ENCODE results near the gene GJE1. TPM values are rescaled to one million over a fixed set of nuclear protein-coding genes. Genes with fewer than 3 reads are reported as not detected.
"Not testable (repeated sequence)": the region's sequence is repeated elsewhere in the genome, so short reads cannot be mapped to it uniquely, and the experiment has no call there.

GJE1 gene
- not detected for total RNA-seq

DNA sequence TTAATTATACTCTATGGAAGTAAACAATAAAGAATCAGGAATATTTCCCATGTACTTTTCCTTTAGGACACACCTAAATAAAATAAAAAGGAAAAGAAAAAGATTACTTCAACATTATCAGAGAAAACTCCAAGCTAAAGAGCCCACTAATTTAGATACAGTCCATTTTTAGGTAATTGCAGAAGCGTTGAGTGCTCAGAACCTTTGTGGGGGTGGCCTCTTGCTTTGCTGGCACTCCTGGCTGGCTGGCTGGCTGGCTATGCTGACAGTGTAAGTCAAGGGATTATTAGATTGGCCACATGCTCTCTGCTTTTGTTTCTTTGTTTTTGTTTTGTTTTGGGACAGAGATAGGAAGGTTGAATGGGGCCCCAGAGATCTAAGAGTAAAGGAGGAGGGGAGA lies at the start of gene GJE1:
Gene GJE1, plus strand, starts transcription at position 301 of the 400 bp plus-strand sequence. CDS start 234 bp downstream, outside the sequence.
- H3K4me1 Mint-ChIP-seq, result no peaks in the 10 kb centered on the region
- no peaks in the 10 kb centered on the region for H3K36me3 Mint-ChIP-seq (ENCODE audit: low read depth)
- H3K4me3 Mint-ChIP-seq, result no peak within 1 kb of the TSS
- CTCF ChIA-PET, result no interaction called here
- no peak within 1 kb of the TSS for H3K27ac Mint-ChIP-seq
- DNase-seq, result no peak
- H3K27me3 Mint-ChIP-seq, result peaks cover 23% of the 10 kb centered on the region
- POLR2A ChIA-PET, result no interaction called here
- no peaks in the 10 kb centered on the region for H3K9me3 Mint-ChIP-seq

GRCh38 chr6:142087950-142088857 lies 44.5 kb upstream of the GJE1 start:
- H3K9me3 Mint-ChIP-seq, result no peaks in the 10 kb centered on the region
- ChIA-PET POLR2A (no interaction called here), CTCF (interaction anchor here (0.7 kb wide), 1 partner anchor 132 kb away, joined by 3 read pairs; no protein-coding TSS in a partner anchor)
- H3K27me3 Mint-ChIP-seq, result peaks cover 27% of the 10 kb centered on the region
- no peaks in the 10 kb centered on the region for H3K4me1 Mint-ChIP-seq
- no peak overlapping the region for H3K4me3 Mint-ChIP-seq
- no peak for DNase-seq
- H3K27ac Mint-ChIP-seq, result no peak overlapping the region
- H3K36me3 Mint-ChIP-seq (ENCODE audit: low read depth), result no peaks in the 10 kb centered on the region

DNA sequence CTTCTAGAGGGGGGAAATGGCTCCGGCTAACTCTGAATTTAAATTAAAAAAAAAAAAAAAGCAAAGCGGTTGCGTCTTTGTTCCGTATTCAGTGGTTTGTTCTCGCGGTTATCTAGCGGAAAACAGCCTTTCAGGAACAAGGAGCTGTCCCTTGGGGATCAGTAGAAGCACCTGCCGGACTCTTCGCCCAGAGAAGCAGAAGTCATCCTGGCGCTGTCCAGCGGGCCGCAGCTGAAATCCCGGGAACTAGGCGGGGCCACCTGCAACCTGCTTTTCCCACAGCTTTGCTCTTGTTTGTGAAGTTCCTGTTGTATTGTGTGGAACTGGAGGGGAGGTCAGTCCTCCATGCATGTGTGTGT lies 43.9 kb upstream of the GJE1 start:
- Mint-ChIP-seq H3K27ac (no peak overlapping the region), H3K27me3 (peaks cover 25% of the 10 kb centered on the region), H3K9me3 (no peaks in the 10 kb centered on the region), H3K36me3 (ENCODE audit: low read depth) (no peaks in the 10 kb centered on the region), H3K4me1 (no peaks in the 10 kb centered on the region), H3K4me3 (no peak overlapping the region)
- CTCF ChIA-PET, result interaction anchor here (0.7 kb wide), 1 partner anchor 132 kb away, joined by 3 read pairs; no protein-coding TSS in a partner anchor
- POLR2A ChIA-PET, result no interaction called here
- DNase-seq, result no peak

- H3K27ac Mint-ChIP-seq; H3K27me3 Mint-ChIP-seq; DNase-seq; H3K9me3 Mint-ChIP-seq; H3K4me1 Mint-ChIP-seq; H3K36me3 Mint-ChIP-seq (ENCODE audit: low read depth); H3K4me3 Mint-ChIP-seq; POLR2A ChIA-PET; CTCF ChIA-PET: not testable (repeated sequence)
These were observed 27.9 kb upstream of the GJE1 start for GRCh38 chr6:142104820-142105219.

DNA sequence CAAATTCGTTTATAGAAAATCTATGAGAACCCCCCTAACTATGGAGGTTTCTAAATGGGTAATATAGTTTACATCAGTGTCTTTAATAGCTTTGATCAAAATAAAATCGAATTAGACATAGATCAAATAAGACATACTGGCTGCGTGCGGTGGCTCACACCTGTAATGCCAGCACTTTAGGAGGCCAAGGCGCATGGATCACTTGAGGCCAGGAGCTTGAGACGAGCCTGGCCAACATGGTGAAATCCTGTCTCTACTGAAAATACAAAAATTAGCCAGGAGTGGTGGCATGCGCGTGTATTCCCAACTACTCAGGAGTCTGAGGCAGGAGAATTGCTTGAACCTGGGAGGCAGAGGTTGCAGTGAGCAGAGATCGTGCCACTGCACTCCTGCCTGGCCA lies 21.9 kb upstream of the GJE1 start:
- DNase-seq; H3K4me1 Mint-ChIP-seq; POLR2A ChIA-PET; H3K27ac Mint-ChIP-seq; CTCF ChIA-PET; H3K9me3 Mint-ChIP-seq; H3K4me3 Mint-ChIP-seq; H3K27me3 Mint-ChIP-seq; H3K36me3 Mint-ChIP-seq (ENCODE audit: low read depth): not testable (repeated sequence)

- no peak overlapping the region for H3K4me3 Mint-ChIP-seq
- CTCF ChIA-PET, result no interaction called here
These were observed 20.2 kb upstream of the GJE1 start for GRCh38 chr6:142112451-142113061.

DNA sequence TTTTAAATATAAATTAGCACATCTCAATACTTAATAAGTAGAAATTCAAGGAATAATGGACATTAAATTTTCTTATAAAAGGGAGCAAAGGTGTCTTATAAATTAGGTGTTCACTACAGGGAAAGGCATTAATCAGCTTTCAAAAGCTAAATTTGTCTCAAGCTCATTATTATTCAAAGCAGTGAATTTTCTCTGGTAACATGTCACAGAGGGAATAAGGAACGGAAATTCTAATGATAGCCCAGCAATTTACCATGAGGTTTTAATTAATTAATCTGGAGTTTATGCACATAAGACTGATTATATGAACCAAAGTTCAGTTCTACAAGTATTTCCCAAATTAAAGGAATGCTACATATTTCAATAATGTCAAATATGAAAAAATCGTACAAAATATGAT lies 15.4 kb upstream of the GJE1 start:
- CTCF ChIA-PET, result no interaction called here

More at GRCh38 chr6:142112451-142113061, 20.2 kb upstream of the GJE1 start:
- Mint-ChIP-seq H3K9me3 (no peaks in the 10 kb centered on the region), H3K27ac (no peak overlapping the region), H3K36me3 (ENCODE audit: low read depth) (no peaks in the 10 kb centered on the region), H3K4me1 (no peaks in the 10 kb centered on the region), H3K27me3 (no peaks in the 10 kb centered on the region)
- POLR2A ChIA-PET, result no interaction called here
- DNase-seq, result peak; percentile 78

GRCh38 chr6:142118328-142118727 lies 14.4 kb upstream of the GJE1 start:
- Mint-ChIP-seq H3K9me3 (no peaks in the 10 kb centered on the region), H3K4me1 (no peaks in the 10 kb centered on the region), H3K27ac (no peak overlapping the region), H3K27me3 (peaks cover 8% of the 10 kb centered on the region), H3K4me3 (no peak overlapping the region), H3K36me3 (ENCODE audit: low read depth) (no peaks in the 10 kb centered on the region)
- ChIA-PET CTCF (no interaction called here), POLR2A (no interaction called here)
- no peak for DNase-seq

More for the DNA sequence above, 15.4 kb upstream of the GJE1 start:
- DNase-seq, result no peak
- no peaks in the 10 kb centered on the region for H3K4me1 Mint-ChIP-seq
- POLR2A ChIA-PET, result no interaction called here
- no peak overlapping the region for H3K4me3 Mint-ChIP-seq
- H3K27me3 Mint-ChIP-seq, result peaks cover 8% of the 10 kb centered on the region
- no peaks in the 10 kb centered on the region for H3K36me3 Mint-ChIP-seq (ENCODE audit: low read depth)
- H3K27ac Mint-ChIP-seq, result no peak overlapping the region
- H3K9me3 Mint-ChIP-seq, result no peaks in the 10 kb centered on the region

GRCh38 chr6:142118925-142119324 lies 13.8 kb upstream of the GJE1 start:
- POLR2A ChIA-PET, result no interaction called here

GRCh38 chr6:142121342-142121741 lies 11.4 kb upstream of the GJE1 start:
- no peaks in the 10 kb centered on the region for H3K36me3 Mint-ChIP-seq (ENCODE audit: low read depth)
- no peaks in the 10 kb centered on the region for H3K9me3 Mint-ChIP-seq
- POLR2A ChIA-PET, result no interaction called here
- no peak for DNase-seq
- no peaks in the 10 kb centered on the region for H3K4me1 Mint-ChIP-seq
- H3K4me3 Mint-ChIP-seq, result no peak overlapping the region
- CTCF ChIA-PET, result no interaction called here
- H3K27me3 Mint-ChIP-seq, result peaks cover 17% of the 10 kb centered on the region
- no peak overlapping the region for H3K27ac Mint-ChIP-seq

More at GRCh38 chr6:142118925-142119324, 13.8 kb upstream of the GJE1 start:
- DNase-seq, result no peak
- H3K27ac Mint-ChIP-seq, result no peak overlapping the region
- peaks cover 8% of the 10 kb centered on the region for H3K27me3 Mint-ChIP-seq
- H3K4me1 Mint-ChIP-seq, result no peaks in the 10 kb centered on the region
- H3K9me3 Mint-ChIP-seq, result no peaks in the 10 kb centered on the region
- CTCF ChIA-PET, result no interaction called here
- H3K36me3 Mint-ChIP-seq (ENCODE audit: low read depth), result no peaks in the 10 kb centered on the region
- H3K4me3 Mint-ChIP-seq, result no peak overlapping the region

- Mint-ChIP-seq H3K36me3 (ENCODE audit: low read depth) (no peaks in the 10 kb centered on the region), H3K27me3 (peaks cover 30% of the 10 kb centered on the region), H3K27ac (no peak overlapping the region), H3K9me3 (no peaks in the 10 kb centered on the region), H3K4me3 (no peak overlapping the region), H3K4me1 (no peaks in the 10 kb centered on the region)
- no peak for DNase-seq
- ChIA-PET CTCF (no interaction called here), POLR2A (no interaction called here)
These were observed 1.9 kb upstream of the GJE1 start for GRCh38 chr6:142130814-142131213.

DNA sequence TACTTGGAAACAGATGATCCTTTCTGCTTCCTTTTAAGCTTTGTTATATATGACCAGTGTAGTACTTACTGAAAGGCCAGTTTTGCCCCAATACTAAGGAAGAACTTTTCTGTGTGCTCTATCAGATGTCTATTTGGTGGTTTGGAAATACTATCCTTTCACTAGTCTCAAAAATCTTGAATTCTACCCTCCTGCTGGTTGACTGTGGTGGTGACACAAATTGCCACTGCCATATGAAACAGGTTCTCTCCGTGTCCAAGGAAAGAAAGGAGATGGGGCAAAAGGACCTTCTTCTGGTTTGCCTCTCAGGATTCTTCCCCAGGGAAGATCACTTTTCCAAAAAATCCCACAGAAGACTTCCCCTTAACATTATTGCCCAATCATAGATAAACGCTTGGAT lies 6.2 kb downstream of the GJE1 start:
- Mint-ChIP-seq H3K4me3 (no peak overlapping the region), H3K27me3 (peaks cover 10% of the 10 kb centered on the region), H3K27ac (no peak overlapping the region), H3K4me1 (no peaks in the 10 kb centered on the region), H3K36me3 (ENCODE audit: low read depth) (no peaks in the 10 kb centered on the region), H3K9me3 (no peaks in the 10 kb centered on the region)
- POLR2A ChIA-PET, result no interaction called here
- DNase-seq, result no peak
- CTCF ChIA-PET, result no interaction called here

- H3K36me3 Mint-ChIP-seq (ENCODE audit: low read depth); H3K4me3 Mint-ChIP-seq; POLR2A ChIA-PET; H3K27ac Mint-ChIP-seq; H3K27me3 Mint-ChIP-seq; DNase-seq; H3K9me3 Mint-ChIP-seq: not testable (repeated sequence)
- H3K4me1 Mint-ChIP-seq, result peaks cover 11% of the 10 kb centered on the region
- CTCF ChIA-PET, result interaction anchor here (0.6 kb wide), 1 partner anchor 22 kb away, joined by 3 read pairs; no protein-coding TSS in a partner anchor
These were observed 8.8 kb downstream of the GJE1 start for GRCh38 chr6:142141531-142141930.
